HG02970 (cell line): ENCODE data around the gene PTMA.
"Not testable (repeated sequence)": the region's sequence is repeated elsewhere in the genome, so short reads cannot be mapped to it uniquely, and the experiment has no call there.

Experiments
- ATAC-seq: cut with Tn5 transposase; IDR thresholded peaks from one replicate; pipeline ENCODE4 v1.9.1; 2021; ENCODE audit warnings: mild to moderate bottlenecking, moderate library complexity, moderate number of reproducible peaks; ENCODE audit not compliant: unreplicated experiment, low FRiP score

The PTMA gene

GRCh38 chr2:231707927-231708772 is at the start of gene PTMA:
PTMA (plus strand) TSS chr2:231708525; CDS start chr2:231708707, 182 bp downstream.
- ATAC-seq = peak; percentile 63

GRCh38 chr2:231660073-231660472 is 48.3 kb upstream of the PTMA start:
- not testable (repeated sequence) for ATAC-seq

DNA sequence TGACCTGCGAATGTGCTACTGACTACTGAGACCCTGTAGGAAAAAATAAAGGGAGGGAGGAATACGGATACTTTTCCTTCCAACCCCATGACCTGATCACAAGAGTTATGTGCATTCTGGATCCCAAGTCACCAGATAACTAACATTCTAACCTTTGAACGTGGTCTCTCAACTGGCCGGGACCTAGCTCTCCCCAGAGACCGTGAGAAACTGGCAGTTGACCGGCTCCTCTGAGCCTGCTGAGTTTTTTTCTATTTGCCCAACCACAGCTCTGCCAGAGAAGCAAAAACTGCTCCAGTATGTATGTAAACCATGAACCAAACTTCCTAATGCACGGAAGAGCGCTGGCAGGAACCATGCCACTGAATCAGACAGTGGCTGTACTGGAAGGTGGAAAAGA is 47.5 kb upstream of the PTMA start:
- no peak for ATAC-seq

GRCh38 chr2:231661422-231662027 is 46.8 kb upstream of the PTMA start:
- ATAC-seq = no peak

- ATAC-seq = peak; percentile 87
Measured at GRCh38 chr2:231662028-231662810, 46.1 kb upstream of the PTMA start.

- ATAC-seq = no peak
Measured at GRCh38 chr2:231662811-231663457, 45.4 kb upstream of the PTMA start.

DNA sequence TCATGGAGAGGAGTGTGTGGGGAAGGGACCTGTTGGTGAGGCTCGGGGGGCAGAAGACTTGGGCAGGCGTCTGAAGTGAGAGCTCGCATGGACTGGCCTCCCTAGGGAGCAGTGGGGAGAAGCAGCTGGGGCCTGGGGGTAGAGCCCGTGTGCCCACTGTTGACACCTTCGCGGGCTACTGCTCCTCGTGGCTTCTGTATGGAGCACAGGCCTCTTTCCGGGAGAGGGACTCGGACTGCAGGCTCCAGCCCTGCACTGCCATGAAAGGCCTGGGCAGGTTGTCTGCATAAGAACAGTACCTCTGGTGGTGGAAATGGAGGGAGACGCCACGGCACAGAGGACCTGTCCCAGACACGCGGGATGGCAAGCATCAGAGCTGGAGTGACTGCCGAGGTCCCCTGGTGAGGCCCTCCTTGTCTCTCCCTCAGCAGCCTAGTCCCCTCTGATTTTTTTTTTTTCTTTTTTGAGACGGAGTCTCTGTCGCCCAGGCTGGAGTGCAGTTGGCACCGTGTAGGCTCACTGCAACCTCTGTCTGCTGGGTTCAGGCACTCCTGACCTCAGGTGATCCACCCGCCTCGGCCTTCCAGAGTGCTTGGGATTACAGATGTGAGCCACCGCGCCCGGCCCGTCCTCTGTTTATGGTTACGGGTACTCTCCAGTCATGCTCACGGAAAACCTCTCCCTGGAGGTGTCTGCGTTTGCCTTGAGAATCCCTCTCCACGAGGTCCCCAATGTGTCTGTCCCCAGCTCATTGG is 44.7 kb upstream of the PTMA start:
- ATAC-seq = no peak

GRCh38 chr2:231664727-231665126 is 43.6 kb upstream of the PTMA start:
- no peak for ATAC-seq

DNA sequence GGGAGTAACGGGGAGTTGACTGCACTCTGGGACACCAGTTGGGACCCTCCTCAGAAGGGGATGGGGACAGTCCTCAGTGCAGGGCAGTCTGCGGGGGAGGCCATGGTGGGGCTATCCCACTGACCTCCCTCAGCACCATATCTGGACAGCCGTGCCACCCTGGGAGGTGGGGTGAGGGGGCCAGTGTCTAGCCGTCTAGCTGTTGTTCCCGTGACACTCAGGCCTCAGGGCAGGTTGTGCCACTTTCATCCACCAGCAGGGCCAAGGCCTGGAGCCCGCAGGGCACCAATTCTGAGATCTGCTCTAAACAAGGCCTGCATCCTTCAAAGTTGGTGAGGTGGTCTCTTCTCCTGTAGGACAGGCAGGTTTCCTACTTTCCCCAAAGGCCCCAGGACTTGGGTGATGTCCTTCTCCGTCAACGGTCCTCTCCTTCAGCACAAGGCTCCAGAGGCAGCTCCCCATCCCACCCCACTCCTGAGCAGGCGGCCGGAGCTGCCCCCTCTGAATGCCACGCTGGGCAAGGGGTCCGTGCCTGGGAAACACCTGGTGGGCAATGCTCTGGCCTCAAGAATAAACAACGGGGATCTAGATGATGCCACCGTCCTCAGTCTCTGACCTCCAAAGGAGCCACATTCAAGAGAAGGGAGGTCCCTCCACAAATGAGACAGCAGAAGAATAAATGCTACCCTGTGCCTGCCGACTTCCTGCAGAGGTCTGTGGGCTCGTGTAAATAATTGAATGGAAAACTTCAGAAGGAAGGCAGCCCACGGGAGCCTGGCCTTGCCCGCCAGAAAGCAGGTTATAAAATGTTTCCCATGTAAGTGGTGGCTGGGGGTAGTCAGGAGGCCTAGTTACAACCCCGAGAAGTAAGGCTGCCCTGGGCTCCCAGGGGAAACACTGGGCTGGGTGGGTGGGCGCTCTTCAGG is 42.8 kb upstream of the PTMA start:
- ATAC-seq = no peak

GRCh38 chr2:231666171-231667095 is 41.9 kb upstream of the PTMA start:
- ATAC-seq = no peak

DNA sequence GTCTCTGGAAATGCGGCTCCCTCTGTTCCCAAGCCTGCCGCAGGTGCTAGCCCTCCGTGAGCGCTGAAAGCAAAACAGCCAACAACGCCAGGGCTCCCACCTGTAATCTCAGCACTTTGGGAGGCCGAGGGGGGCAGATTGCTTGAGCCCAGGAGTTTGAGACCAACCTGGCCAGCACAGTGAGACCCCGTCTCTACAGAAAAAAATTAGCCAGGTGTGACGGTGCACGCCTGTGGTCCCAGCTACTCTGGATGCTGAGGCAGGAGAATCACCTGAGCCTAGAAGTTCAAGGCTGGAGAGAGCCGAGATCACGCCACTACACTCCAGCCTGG is 41.3 kb upstream of the PTMA start:
- no peak for ATAC-seq

GRCh38 chr2:231667496-231667895 is 40.8 kb upstream of the PTMA start:
- no peak for ATAC-seq

DNA sequence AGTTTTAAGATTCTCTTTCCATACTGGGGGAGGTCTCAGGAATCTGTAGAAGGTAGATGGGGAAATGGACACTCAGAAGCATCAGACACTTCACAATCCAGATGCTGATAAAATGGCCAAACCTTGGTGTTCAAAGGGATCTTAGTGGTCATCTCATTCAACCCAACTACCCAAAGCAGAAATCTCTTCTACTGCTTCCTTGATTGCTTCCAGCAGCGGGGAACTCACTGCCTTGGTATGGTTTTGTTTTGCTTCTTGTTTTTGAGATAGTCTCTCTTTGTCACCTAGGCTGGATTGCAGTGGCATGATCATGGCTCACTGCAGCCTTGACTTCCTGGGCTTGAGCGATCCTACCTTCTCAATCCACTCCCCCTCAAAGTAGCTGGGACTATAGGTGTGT is 39.3 kb upstream of the PTMA start:
- no peak for ATAC-seq

GRCh38 chr2:231671270-231672050 is 36.9 kb upstream of the PTMA start:
- no peak for ATAC-seq

- peak; percentile 44 for ATAC-seq
Measured at GRCh38 chr2:231672617-231673347, 35.5 kb upstream of the PTMA start.

DNA sequence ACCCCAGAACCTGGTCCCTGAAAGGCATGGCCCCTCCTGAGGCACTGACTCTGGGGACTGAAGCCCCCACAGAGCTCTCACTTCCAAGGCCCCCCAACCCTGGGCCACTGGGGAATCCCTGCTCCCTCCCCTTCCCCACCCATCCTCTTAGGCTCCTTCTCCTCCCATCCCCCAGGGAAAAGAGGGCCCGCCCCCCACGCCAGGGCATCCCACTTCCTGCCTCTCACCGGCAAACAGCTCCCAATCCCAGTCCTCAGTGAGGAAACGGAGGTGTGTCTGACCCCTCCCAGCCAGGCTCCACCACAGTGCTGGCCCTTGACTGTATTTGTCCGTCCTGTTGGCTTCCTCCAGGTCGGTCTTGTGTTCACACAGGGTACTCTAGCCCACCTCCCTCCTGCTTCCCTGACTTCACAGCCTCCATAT is 35.0 kb upstream of the PTMA start:
- ATAC-seq = no peak
